K562 (cell line): ENCODE measurements around the gene SERPINH1. TPM values are rescaled to one million over a fixed set of nuclear protein-coding genes. Genes with fewer than 3 reads are reported as not detected.

ENCODE experiments used
- CAMTA2 ChIP-seq: fragments of 250-450 bp; sonication (Bioruptor Pico); conservative IDR thresholded peaks from 2 replicates; pipeline ENCODE4 v1.5.1; 2022
- CHD4 ChIP-seq: fragments of 200-600 bp; sonication (generic); IDR thresholded peaks from 3 replicates; pipeline ENCODE4 v1.6.1; 2012; ENCODE audit warnings: low read depth, mild to moderate bottlenecking, mixed read lengths, low read length, inconsistent platforms; ENCODE audit not compliant: insufficient read depth, insufficient replicate concordance, poor library complexity, severe bottlenecking
- ELF1 ChIP-seq: fragments of 200-800 bp; sonication (Bioruptor generic); IDR thresholded peaks from 2 replicates; pipeline ENCODE4 v1.6.1; 2016; ENCODE audit warnings: missing genetic modification characterization, missing compliant biosample characterization
- JUN ChIP-seq, 2 experiments: sonication (generic) in 1 of 2; formaldehyde crosslinking in 1 of 2; IDR thresholded peaks; 2 replicates each; pipeline versions ENCODE4 v1.6.1 to v1.8.0; 2012 to 2022; ENCODE audit warnings: borderline replicate concordance in 2 of 2, mild to moderate bottlenecking in 2 of 2, improper control_type of control experiment in 1 of 2, low read depth in 1 of 2, low read length in 1 of 2, missing genetic modification reagents in 1 of 2
- MCM2 ChIP-seq: fragments of 450-650 bp; IDR thresholded peaks from 2 replicates; pipeline ENCODE4 v1.6.1; 2017; ENCODE audit warnings: low read depth, mild to moderate bottlenecking
- MECOM ChIP-seq: fragments of 250-450 bp; sonication (Bioruptor Pico); IDR thresholded peaks from 2 replicates; pipeline ENCODE4 v1.8.0; 2022; ENCODE audit warnings: inconsistent platforms
- NCOA6 ChIP-seq: fragments of 450-650 bp; IDR thresholded peaks from 2 replicates; pipeline ENCODE4 v1.6.1; 2017; ENCODE audit warnings: mild to moderate bottlenecking
- TEAD4 ChIP-seq, 2 experiments: sonication (generic) in 1 of 2; formaldehyde crosslinking in 1 of 2; IDR thresholded peaks; 2 replicates each; pipeline versions ENCODE4 v1.6.1 to v1.8.0; 2012 to 2022; ENCODE audit warnings: borderline replicate concordance in 1 of 2, inconsistent platforms in 1 of 2, low read length in 1 of 2, mild to moderate bottlenecking in 1 of 2, missing genetic modification reagents in 1 of 2
- ZBTB17 ChIP-seq: fragments of 450-650 bp; formaldehyde crosslinking; IDR thresholded peaks from 2 replicates; pipeline ENCODE4 v1.4.0; 2020; ENCODE audit warnings: mild to moderate bottlenecking
- ZBTB2 ChIP-seq: fragments of 450-650 bp; IDR thresholded peaks from 2 replicates; pipeline ENCODE4 v1.6.1; 2016; ENCODE audit warnings: antibody characterized with exemption
- ZFP1 ChIP-seq: fragments of 450-650 bp; formaldehyde crosslinking; IDR thresholded peaks from 2 replicates; pipeline ENCODE4 v1.4.0; 2020; ENCODE audit warnings: mild to moderate bottlenecking, mixed read lengths
- ZNF316 ChIP-seq: fragments of 450-650 bp; IDR thresholded peaks from 2 replicates; pipeline ENCODE4 v1.6.1; 2016
- ZNF41 ChIP-seq: fragments of 250-450 bp; sonication (Bioruptor Pico); conservative IDR thresholded peaks from 2 replicates; pipeline ENCODE4 v1.4.0; 2020; ENCODE audit warnings: mild to moderate bottlenecking
- polyA plus RNA-seq, 8 experiments: library from polyadenylated mRNA; depleted of rRNA in 4 of 8; stranded (reverse) in 5 of 8; unstranded in 3 of 8; fragments of >200 nt; fragmentation: Nextera tagmentation in 2 of 8; fragmentation: Illumina TruSeq in 1 of 8; extraction: Ambion mirVana in 2 of 8; extraction: Trizol in 1 of 8; gene quantifications; 2 replicates each; pipeline versions ENCODE4 v1.2.1 to v1.2.3, GENCODE V29; 2011 to 2014; ENCODE audit warnings: inconsistent platforms in 1 of 8, missing spikeins in 1 of 8
- total RNA-seq, 7 experiments: library from RNA; depleted of rRNA in 6 of 7; stranded (reverse); fragments of >200 nt in 6 of 7; fragmentation: Illumina TruSeq in 2 of 7; extraction: Trizol in 2 of 7; gene quantifications; 2 replicates each; pipeline versions ENCODE4 v1.2.1 to v1.2.3, GENCODE V29; 2011 to 2021; ENCODE audit warnings: low replicate concordance in 1 of 7
- TF ChIP-seq, protein P1 (sequence below), 2 experiments: fragments of 450-650 bp; formaldehyde crosslinking in 1 of 2; IDR thresholded peaks; 2 replicates each; pipeline versions ENCODE4 v1.4.0 to v1.6.1; 2014 to 2020; ENCODE audit warnings: mild to moderate bottlenecking in 2 of 2, borderline replicate concordance in 1 of 2, low read depth in 1 of 2
- TF ChIP-seq, protein P2 (sequence below): fragments of 450-650 bp; conservative IDR thresholded peaks from 2 replicates; pipeline ENCODE4 v1.6.1; 2016; ENCODE audit warnings: missing genetic modification characterization, low read depth, mild to moderate bottlenecking, control low read depth, missing compliant biosample characterization

Gene SERPINH1
- total and polyA plus RNA-seq, 9 of the 15 experiments (the other 6 are each of a cell fraction or from before 2014, with no cell fraction given): 2.8 to 106 (median 67.9) TPM

GRCh38 chr11:75534259-75535069, 27.6 kb upstream of the SERPINH1 start (continued):
- TF ChIP-seq ZNF41 (CRISPR knock-in tag) (no peak), TEAD4 (IDR thresholded peaks at IDR 0.05; ENCODE audit: low read length) (peak; percentile 95), TEAD4 (CRISPR knock-in tag; IDR thresholded peaks at IDR 0.05; ENCODE audit: borderline replicate concordance) (no peak), ZBTB17 (CRISPR knock-in tag) (no peak), CHD4 (no peak), ELF1 (tag) (peak; percentile 62), NCOA6 (peak; percentile 69), JUN (IDR thresholded peaks at IDR 0.05; ENCODE audit: borderline replicate concordance, low read depth, low read length) (no peak; the same call in 1 of the 2 replicates), JUN (CRISPR knock-in tag; IDR thresholded peaks at IDR 0.05; ENCODE audit: borderline replicate concordance) (0 out of 2 replicates have a peak, but pooled peaks have one; percentile 18), ZBTB2 (peak; percentile 60; the same call in 1 of the 2 replicates), MECOM (CRISPR knock-in tag) (peak; percentile 41; the same call in 1 of the 2 replicates), MCM2 (no peak), ZFP1 (CRISPR knock-in tag) (no peak), ZNF316 (peak; percentile 97), CAMTA2 (no peak)
- TF ChIP-seq, protein P1, sequence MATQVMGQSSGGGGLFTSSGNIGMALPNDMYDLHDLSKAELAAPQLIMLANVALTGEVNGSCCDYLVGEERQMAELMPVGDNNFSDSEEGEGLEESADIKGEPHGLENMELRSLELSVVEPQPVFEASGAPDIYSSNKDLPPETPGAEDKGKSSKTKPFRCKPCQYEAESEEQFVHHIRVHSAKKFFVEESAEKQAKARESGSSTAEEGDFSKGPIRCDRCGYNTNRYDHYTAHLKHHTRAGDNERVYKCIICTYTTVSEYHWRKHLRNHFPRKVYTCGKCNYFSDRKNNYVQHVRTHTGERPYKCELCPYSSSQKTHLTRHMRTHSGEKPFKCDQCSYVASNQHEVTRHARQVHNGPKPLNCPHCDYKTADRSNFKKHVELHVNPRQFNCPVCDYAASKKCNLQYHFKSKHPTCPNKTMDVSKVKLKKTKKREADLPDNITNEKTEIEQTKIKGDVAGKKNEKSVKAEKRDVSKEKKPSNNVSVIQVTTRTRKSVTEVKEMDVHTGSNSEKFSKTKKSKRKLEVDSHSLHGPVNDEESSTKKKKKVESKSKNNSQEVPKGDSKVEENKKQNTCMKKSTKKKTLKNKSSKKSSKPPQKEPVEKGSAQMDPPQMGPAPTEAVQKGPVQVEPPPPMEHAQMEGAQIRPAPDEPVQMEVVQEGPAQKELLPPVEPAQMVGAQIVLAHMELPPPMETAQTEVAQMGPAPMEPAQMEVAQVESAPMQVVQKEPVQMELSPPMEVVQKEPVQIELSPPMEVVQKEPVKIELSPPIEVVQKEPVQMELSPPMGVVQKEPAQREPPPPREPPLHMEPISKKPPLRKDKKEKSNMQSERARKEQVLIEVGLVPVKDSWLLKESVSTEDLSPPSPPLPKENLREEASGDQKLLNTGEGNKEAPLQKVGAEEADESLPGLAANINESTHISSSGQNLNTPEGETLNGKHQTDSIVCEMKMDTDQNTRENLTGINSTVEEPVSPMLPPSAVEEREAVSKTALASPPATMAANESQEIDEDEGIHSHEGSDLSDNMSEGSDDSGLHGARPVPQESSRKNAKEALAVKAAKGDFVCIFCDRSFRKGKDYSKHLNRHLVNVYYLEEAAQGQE (IDR thresholded peaks at IDR 0.05; ENCODE audit: borderline replicate concordance): peak; percentile 75
- TF ChIP-seq, protein P1 (CRISPR knock-in tag; IDR thresholded peaks at IDR 0.05; ENCODE audit: low read depth): no peak
- TF ChIP-seq, protein P2, sequence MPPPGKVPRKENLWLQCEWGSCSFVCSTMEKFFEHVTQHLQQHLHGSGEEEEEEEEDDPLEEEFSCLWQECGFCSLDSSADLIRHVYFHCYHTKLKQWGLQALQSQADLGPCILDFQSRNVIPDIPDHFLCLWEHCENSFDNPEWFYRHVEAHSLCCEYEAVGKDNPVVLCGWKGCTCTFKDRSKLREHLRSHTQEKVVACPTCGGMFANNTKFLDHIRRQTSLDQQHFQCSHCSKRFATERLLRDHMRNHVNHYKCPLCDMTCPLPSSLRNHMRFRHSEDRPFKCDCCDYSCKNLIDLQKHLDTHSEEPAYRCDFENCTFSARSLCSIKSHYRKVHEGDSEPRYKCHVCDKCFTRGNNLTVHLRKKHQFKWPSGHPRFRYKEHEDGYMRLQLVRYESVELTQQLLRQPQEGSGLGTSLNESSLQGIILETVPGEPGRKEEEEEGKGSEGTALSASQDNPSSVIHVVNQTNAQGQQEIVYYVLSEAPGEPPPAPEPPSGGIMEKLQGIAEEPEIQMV (tag): no peak
